Body of pancreas (tissue), 4 donors: Measurements from ENCODE around the gene OR51V1. TPM values are rescaled to one million over a fixed set of nuclear protein-coding genes. Genes with fewer than 3 reads are reported as not detected.
"Not testable (repeated sequence)": the region's sequence is repeated elsewhere in the genome, so short reads cannot be mapped to it uniquely, and the experiment has no call there.

Source experiments
- ATAC-seq: fragments of 150-250 bp; one replicate; pipeline ENCODE4 v1.9.1; 2016
- DNase-seq, 4 donors: peaks; one replicate each; pipeline ENCODE4 v3.0.0-alpha.2; 2019
- H3K27ac ChIP-seq, 4 donors: fragments of 200-600 bp; sonication (generic); 1 replicate in 3 of 4; 2 replicates in 1 of 4; pipeline versions ENCODE4 v1.5.1 to v1.6.1; 2016 to 2019; ENCODE audit warnings: mild to moderate bottlenecking in 1 of 4, mixed read lengths in 1 of 4, moderate library complexity in 1 of 4
- H3K27me3 ChIP-seq, 2 donors: fragments of 200-600 bp; sonication (generic); one replicate each; pipeline ENCODE4 v1.6.0; 2016; ENCODE audit warnings: mild to moderate bottlenecking in 1 of 2
- H3K36me3 ChIP-seq, 2 donors: fragments of 200-600 bp; sonication (generic); replicated peaks in 1 of 2; 2 replicates each; pipeline ENCODE4 v1.5.1; 2016; ENCODE audit warnings: low read depth in 2 of 2; ENCODE audit not compliant: insufficient read depth in 1 of 2
- H3K4me1 ChIP-seq: fragments of 200-600 bp; sonication (generic); one replicate; pipeline ENCODE4 v1.6.0; 2016
- H3K4me3 ChIP-seq, 2 donors: fragments of 200-600 bp; sonication (generic); 1 replicate in 1 of 2; 2 replicates in 1 of 2; pipeline ENCODE4 v1.5.1; 2016 to 2019
- H3K9me3 ChIP-seq, 3 donors: fragments of 200-600 bp; sonication (generic); 1 replicate in 2 of 3; 2 replicates in 1 of 3; pipeline ENCODE4 v1.5.1; 2016
- POLR2A ChIP-seq, 3 donors: fragments of 450-650 bp; IDR thresholded peaks; one replicate each; pipeline ENCODE4 v1.6.1; 2016; ENCODE audit warnings: antibody characterized with exemption in 3 of 3, mild to moderate bottlenecking in 2 of 3
- WGBS, 2 donors: methylation state at CpG; one replicate each; pipeline ENCODE4 v1.1.5; 2017; 5-methylcytosine and 5-hydroxymethylcytosine counted together
- intact Hi-C: fragments of 100-400 bp; cut with DNase I; formaldehyde crosslinking; loops from one replicate; pipeline ENCODE4 v1.15.1; 2023
- total RNA-seq, 2 donors: library from RNA; depleted of rRNA; stranded (reverse); fragments of >200 nt; gene quantifications; one replicate each; pipeline ENCODE4 v1.1.0, GENCODE V29; 2016
- TF ChIP-seq, protein P1 (sequence below), 7 experiments: fragments of 450-650 bp in 4 of 7; fragments of 200-600 bp in 3 of 7; sonication (generic) in 3 of 7; IDR thresholded peaks; one replicate each; pipeline ENCODE4 v1.5.1; 2016 to 2019; ENCODE audit warnings: antibody characterized with exemption in 7 of 7

Gene OR51V1
- total RNA-seq, 2 donors from 2014 or later: not detected

DNA sequence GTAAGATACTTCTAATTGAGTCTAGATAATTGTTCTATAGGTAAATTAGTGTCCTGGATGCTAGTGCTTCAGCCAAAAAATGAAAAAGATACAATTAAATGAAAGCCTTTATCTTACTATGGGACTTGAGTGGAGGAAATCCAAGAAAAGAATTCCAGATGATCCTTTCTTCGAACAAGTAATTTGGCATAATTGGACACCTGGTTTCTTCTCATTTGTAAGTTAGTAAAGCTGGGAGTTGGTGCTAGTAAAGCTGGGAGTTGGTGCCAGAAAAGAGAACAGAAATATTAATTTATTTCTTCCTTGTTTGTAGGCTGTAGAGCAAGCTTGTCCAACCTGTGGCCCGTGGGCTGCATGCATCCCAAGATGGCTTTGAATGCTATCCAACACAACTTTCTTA, 12.3 kb downstream of the OR51V1 start:
- no peaks in the 10 kb centered on the region for H3K4me1 ChIP-seq
- H3K27me3 ChIP-seq: no peaks in the 10 kb centered on the region
- 74 to 81% methylated on average over 2 of the region's 2 CpGs for WGBS, 2 donors
- TF ChIP-seq POLR2A (IDR thresholded peaks at IDR 0.05): no peak
- TF ChIP-seq, protein P1, sequence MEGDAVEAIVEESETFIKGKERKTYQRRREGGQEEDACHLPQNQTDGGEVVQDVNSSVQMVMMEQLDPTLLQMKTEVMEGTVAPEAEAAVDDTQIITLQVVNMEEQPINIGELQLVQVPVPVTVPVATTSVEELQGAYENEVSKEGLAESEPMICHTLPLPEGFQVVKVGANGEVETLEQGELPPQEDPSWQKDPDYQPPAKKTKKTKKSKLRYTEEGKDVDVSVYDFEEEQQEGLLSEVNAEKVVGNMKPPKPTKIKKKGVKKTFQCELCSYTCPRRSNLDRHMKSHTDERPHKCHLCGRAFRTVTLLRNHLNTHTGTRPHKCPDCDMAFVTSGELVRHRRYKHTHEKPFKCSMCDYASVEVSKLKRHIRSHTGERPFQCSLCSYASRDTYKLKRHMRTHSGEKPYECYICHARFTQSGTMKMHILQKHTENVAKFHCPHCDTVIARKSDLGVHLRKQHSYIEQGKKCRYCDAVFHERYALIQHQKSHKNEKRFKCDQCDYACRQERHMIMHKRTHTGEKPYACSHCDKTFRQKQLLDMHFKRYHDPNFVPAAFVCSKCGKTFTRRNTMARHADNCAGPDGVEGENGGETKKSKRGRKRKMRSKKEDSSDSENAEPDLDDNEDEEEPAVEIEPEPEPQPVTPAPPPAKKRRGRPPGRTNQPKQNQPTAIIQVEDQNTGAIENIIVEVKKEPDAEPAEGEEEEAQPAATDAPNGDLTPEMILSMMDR (IDR thresholded peaks at IDR 0.05): no peak
- no peak for ATAC-seq
- intact Hi-C loops: no loop called here
- peaks cover 0 to 5% (median 0%) of the 10 kb centered on the region in 3 donors for H3K9me3 ChIP-seq
- no peaks in the 10 kb centered on the region for H3K36me3 ChIP-seq
- no peak overlapping the region for H3K27ac ChIP-seq
- no peak for DNase-seq
- no peak overlapping the region for H3K4me3 ChIP-seq

DNA sequence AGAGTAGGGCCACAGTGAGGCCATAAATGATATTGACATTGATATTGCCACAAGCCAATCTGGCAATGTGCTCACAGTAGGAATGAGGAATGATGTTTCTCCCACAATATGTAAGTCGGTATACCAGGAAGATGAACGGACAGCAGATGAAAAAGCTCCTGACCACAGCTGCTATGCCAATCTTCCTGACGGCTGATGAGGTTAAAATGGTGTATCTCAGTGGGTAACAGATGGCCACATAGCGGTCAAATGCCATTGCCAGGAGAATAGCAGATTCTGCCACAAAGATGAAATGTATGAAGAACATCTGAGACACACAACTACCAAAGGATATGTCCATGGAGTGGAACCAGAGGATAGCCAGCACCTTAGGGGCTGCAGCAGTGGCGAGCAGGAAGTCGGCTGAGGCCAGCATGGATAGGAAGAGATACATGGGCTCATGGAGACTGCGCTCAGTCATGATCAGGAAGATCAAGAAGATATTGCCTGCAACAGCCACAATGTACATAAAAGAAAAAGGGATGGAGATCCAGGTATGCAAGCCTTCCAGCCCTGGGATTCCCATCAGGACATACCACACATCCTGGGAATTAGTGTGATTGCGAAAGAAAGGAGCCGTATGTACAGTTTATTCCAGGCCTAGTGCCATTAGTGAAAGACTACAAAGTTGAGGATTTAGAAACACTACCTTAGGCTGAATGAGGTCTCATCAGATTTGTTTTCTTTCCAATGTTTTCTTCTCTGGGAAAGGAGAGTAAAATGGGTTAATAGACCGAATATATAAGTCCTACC, 22.2 kb downstream of the OR51V1 start:
- no peaks in the 10 kb centered on the region for H3K36me3 ChIP-seq
- H3K4me1 ChIP-seq: no peaks in the 10 kb centered on the region
- 60 to 74% methylated on average over 10 of the region's 10 CpGs for WGBS, 2 donors
- intact Hi-C loops: no loop called here
- no peaks in the 10 kb centered on the region for H3K27me3 ChIP-seq
- no peak for TF ChIP-seq POLR2A (IDR thresholded peaks at IDR 0.05)
- TF ChIP-seq, protein P1 (IDR thresholded peaks at IDR 0.05): no peak
- no peak overlapping the region for H3K27ac ChIP-seq
- no peak for ATAC-seq
- H3K9me3 ChIP-seq: no peaks in the 10 kb centered on the region
- no peak for DNase-seq
- no peak overlapping the region for H3K4me3 ChIP-seq

DNA sequence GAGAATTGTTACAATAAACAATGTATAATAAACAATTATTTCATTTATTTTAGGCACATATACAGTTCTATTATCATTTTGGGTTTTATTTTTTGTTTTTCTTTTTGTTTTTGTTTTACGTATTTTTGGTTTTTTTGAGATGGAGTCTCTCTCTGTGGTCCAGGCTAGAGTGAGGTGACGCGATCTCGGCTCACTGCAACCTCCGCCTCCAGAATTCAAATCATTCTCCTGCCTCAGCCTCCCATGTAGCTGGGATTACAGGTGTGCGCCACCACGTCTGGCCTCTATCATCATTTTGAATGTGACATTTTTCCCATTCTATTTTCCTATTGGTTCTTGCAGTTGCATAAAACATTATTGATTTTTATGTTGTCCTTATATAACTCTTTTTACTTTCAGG, 25.5 kb downstream of the OR51V1 start:
- Histone ChIP-seq H3K4me3 (no peak overlapping the region), H3K27me3 (no peaks in the 10 kb centered on the region), H3K36me3 (no peaks in the 10 kb centered on the region), H3K27ac (no peak overlapping the region), H3K9me3 (no peaks in the 10 kb centered on the region), H3K4me1 (no peaks in the 10 kb centered on the region)
- DNase-seq (no peak), ATAC-seq (no peak)
- TF ChIP-seq, protein P1 (IDR thresholded peaks at IDR 0.05): no peak
- no peak for TF ChIP-seq POLR2A (IDR thresholded peaks at IDR 0.05)
- intact Hi-C loops: no loop called here
- WGBS, 2 donors: 81% methylated on average over 7 of the region's 7 CpGs

DNA sequence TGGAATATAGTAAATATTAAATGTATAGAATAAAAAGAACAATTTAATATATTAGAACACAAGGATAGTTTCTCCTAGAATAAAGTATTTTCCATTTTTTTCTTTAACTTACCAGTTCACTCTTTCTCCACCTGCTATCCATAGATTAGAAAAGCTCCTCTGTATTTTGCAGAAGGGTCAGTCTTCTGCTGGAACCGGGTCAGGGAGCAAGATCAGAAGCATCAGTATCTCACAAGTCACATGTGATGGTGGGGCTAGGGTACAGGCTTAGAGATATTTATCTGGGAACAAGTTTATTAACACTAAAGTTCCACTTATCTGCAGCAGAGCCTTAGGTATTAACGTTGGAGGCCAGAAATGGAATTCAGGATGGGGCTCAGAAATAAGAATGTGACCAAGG, 28.6 kb downstream of the OR51V1 start:
- no peaks in the 10 kb centered on the region for H3K36me3 ChIP-seq
- no peaks in the 10 kb centered on the region for H3K9me3 ChIP-seq
- H3K27ac ChIP-seq: no peak overlapping the region
- intact Hi-C loops: no loop called here
- DNase-seq (no peak), ATAC-seq (no peak)
- no peaks in the 10 kb centered on the region for H3K27me3 ChIP-seq
- 31 to 47% methylated on average over 2 of the region's 2 CpGs for WGBS, 2 donors
- TF ChIP-seq POLR2A (IDR thresholded peaks at IDR 0.05): no peak
- TF ChIP-seq, protein P1 (IDR thresholded peaks at IDR 0.05): no peak
- no peak overlapping the region for H3K4me3 ChIP-seq
- no peaks in the 10 kb centered on the region for H3K4me1 ChIP-seq

DNA sequence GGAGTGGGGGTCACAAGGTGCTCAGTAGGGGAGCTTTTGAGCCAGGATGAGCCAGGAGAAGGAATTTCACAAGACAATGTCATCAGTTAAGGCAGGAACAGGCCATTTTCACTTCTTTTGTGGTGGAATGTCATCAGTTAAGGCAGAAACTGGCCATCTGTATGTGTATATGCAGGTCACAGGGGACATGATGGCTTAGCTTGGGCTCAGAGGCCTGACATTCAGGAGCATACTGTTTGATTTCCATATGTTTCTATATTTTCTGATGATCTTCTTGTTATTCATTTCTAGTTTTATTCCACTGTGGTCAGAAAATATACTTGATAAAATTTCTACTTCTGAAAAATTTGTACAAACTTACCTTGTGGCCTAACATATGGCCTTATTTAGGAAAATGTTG, 34.6 kb downstream of the OR51V1 start:
- H3K27ac ChIP-seq, H3K4me3 ChIP-seq, DNase-seq, intact Hi-C loops, H3K27me3 ChIP-seq, H3K9me3 ChIP-seq, ATAC-seq, H3K36me3 ChIP-seq, H3K4me1 ChIP-seq: not testable (repeated sequence)

DNA sequence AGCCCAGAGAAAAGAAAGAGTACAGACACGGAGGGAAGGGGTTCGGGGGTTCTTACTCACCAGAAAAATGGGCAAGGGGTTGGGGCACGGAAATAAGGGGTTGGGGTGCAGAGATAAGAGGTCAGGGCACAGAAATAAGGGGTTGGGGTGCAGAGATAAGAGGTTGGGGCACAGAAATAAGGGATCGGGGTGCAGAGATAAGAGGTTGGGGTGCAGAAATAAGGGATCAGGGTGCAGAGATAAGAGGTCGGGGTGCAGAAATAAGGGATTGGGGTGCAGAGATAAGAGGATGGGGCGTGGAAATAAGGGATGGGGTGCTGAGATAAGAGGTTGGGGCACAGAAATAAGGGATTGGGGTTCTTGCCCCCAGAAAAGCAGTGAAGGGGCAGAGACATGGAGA, 35.7 kb downstream of the OR51V1 start:
- H3K36me3 ChIP-seq, DNase-seq, H3K9me3 ChIP-seq, H3K4me3 ChIP-seq, H3K27me3 ChIP-seq, H3K4me1 ChIP-seq, intact Hi-C loops, H3K27ac ChIP-seq, ATAC-seq: not testable (repeated sequence)
- 41 to 55% methylated on average over 6 of the region's 6 CpGs for WGBS, 2 donors

DNA sequence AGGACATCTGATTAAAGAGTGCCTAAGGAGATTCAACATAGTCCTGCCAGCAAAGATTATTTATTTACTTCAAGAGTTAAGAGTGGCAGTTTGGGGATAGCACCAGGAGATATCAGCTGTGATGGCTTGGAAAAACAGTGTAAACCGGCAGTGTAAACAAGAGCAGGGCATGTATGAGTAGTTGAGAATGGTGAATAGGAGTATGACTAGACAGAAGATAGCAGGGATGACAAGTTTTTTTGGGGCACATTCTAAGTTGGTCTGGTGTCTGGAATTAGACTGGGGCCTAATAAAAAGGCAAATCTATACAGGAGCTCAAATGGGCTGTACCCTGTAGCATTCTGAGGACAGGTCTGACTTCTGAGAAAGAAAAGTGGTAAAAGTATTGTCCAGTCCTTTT, 39.4 kb downstream of the OR51V1 start:
- H3K4me3 ChIP-seq, H3K27ac ChIP-seq, intact Hi-C loops, H3K27me3 ChIP-seq, DNase-seq, H3K4me1 ChIP-seq, H3K36me3 ChIP-seq, ATAC-seq, H3K9me3 ChIP-seq: not testable (repeated sequence)
- WGBS, 2 donors: 45 to 60% methylated on average over 1 of the region's 1 CpG

DNA sequence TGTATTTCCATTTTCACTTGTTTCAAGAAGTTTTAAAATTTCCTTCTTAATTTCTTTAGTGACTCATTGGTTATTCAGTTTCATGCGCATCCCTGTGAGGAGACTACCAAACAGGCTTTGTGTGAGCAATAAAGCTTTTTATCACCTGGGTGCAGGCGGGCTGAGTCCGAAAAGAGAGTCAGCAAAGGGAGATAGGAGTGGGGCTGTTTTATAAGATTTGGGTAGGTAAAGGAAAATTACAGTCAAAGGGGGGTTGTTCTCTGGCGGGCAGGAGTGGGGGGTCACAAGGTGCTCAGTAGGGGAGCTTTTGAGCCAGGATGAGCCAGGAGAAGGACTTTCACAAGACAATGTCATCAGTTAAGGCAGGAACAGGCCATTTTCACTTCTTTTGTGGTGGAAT, 40.3 kb downstream of the OR51V1 start:
- WGBS, 2 donors: 70 to 85% methylated on average over 4 of the region's 4 CpGs
- H3K9me3 ChIP-seq, DNase-seq, H3K27ac ChIP-seq, ATAC-seq, intact Hi-C loops, H3K4me3 ChIP-seq, H3K27me3 ChIP-seq, H3K4me1 ChIP-seq, H3K36me3 ChIP-seq: not testable (repeated sequence)
